GM12872 (cell line): ENCODE data around the gene C11orf68.
A peak's percentile ranks its signal among the peaks of the same experiment; 100 is the strongest.

Source experiments
- CTCF ChIP-seq: IDR thresholded peaks from 3 replicates; pipeline ENCODE4 v1.5.1; 2011; ENCODE audit warnings: low read depth, mild to moderate bottlenecking, low read length, moderate library complexity; ENCODE audit not compliant: insufficient read depth

Gene C11orf68

GRCh38 chr11:65885231-65885630 is 33.6 kb downstream of the C11orf68 start:
- no peak for TF ChIP-seq CTCF

GRCh38 chr11:65884716-65885092 is 34.2 kb downstream of the C11orf68 start:
- TF ChIP-seq CTCF = peak; percentile 100

GRCh38 chr11:65883786-65884715 is 34.8 kb downstream of the C11orf68 start:
- no peak for TF ChIP-seq CTCF

- no peak for TF ChIP-seq CTCF
Measured at GRCh38 chr11:65883058-65883761, 35.7 kb downstream of the C11orf68 start.

- TF ChIP-seq CTCF = no peak
Measured at GRCh38 chr11:65882120-65883057, 36.5 kb downstream of the C11orf68 start.

- TF ChIP-seq CTCF = no peak
Measured at GRCh38 chr11:65880844-65881421, 37.9 kb downstream of the C11orf68 start.

GRCh38 chr11:65880027-65880426 is 38.8 kb downstream of the C11orf68 start:
- no peak for TF ChIP-seq CTCF
